ENCODE data around the gene SSR1. TPM values are rescaled to one million over a fixed set of nuclear protein-coding genes. Genes with fewer than 3 reads are reported as not detected.
A peak's percentile ranks its signal among the peaks of the same experiment; 100 is the strongest.

The SSR1 gene
- polyA plus RNA-seq, 4 donors = 125 to 146 (median 143) TPM

DNA sequence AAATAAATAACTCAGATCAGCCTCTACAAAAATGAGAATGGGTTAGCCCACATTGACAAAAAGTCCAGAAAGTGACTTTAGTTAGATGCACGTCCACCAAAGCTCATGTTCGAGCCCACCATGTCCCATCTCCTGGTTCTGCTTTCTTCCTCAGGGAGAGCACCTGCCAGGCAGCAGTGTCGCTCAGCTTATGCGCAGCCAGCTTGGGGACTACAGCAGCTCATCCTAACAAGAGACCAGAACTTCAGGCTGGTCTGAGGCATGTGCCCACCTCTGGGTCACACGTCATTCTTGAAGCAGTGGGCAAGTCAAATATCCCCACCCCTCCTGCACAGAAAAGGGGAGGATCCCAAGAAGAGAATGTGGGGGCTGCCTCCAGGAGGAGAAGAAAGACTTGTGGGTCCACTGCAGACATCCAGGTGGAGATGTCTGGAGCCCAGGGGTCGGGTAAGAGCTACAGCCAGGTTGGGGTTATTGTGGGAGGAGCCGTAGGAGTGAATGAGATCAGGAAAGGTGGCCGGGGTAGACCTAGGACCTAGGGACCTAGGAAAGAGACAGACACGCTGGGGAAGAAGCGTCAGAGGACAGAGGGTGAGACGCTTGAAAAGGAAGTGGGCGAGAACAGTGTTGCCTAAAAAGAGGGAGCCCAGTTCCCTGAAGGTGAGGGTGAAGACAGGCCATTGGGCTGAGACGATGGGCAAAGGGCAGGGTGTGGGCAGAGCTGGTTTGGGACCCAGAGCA, 52.5 kb downstream of the SSR1 start:
- no peak for DNase-seq (ENCODE audit: low read depth in 4 of 4, low spot score in 3 of 4)

DNA sequence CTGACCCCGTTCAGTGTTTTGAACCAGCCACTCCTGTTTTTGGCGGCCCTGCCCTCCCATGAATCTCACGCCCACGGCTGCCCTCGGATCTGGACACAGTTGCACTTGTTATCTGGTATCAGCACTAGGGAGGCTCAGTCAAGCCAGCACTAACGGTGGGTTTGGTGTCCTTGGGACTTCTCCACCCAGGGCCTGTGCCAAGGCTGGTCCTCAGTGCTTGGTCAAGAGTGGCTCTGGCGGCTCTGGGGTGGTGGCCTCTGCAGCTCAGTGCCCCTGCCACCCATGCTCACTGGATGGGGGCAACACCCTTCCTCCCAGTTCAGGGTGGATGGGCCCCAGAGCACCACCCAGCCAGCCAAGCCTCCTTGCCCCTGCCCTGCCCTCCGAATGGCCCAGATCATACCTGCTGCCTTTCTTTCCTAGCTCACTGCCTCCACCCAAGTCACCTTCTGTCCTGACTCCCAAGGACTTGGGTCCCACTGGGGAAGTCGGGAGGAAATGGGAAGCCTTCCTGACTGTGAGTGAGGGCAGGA, 54.7 kb downstream of the SSR1 start:
- no peak for DNase-seq (ENCODE audit: low read depth in 4 of 4, low spot score in 3 of 4)

- DNase-seq (ENCODE audit: low read depth in 4 of 4, low spot score in 3 of 4) = no peak
These were observed 55.3 kb downstream of the SSR1 start for GRCh38 chr6:7257521-7258230.

DNA sequence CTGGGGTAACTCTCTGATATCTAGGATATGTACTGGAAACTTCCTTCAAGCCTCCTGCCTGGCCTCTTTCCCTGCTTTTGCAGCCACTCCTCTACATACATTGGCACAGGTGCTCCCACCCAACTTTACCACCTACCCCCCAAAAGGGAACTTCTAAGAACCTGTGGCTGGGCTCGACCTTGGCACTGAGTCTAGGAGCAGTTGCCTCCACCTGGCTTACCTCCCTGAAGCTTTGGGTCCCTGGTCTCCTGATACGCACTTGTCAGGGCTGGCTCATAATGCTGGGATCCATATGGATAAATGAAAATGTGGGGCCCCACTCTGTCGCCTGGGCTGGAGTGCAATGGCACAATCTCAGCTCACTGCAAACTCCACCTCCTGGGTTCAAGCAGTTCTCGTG, 56.2 kb downstream of the SSR1 start:
- no peak for DNase-seq (ENCODE audit: low read depth in 4 of 4, low spot score in 3 of 4)

DNA sequence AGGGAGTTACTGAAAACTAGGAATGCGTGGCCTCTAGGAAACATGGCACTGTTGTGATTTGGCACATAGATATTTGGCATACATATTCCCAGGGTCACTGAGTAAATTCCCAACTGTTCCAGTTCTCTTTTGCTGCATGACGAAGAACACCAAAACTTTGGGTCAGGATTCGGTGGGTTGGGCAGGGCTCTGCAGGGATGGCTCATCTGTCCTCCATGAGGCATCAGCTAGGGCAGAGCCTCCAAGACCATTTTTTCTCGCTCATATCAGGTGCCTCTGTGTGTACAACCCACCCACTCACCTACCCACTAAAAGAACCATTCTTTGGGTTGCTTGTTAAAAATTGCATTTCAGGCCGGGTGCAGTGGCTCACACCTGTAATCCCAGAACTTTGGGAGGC, 57.1 kb downstream of the SSR1 start:
- DNase-seq (ENCODE audit: low read depth in 4 of 4, low spot score in 3 of 4) = no peak

DNA sequence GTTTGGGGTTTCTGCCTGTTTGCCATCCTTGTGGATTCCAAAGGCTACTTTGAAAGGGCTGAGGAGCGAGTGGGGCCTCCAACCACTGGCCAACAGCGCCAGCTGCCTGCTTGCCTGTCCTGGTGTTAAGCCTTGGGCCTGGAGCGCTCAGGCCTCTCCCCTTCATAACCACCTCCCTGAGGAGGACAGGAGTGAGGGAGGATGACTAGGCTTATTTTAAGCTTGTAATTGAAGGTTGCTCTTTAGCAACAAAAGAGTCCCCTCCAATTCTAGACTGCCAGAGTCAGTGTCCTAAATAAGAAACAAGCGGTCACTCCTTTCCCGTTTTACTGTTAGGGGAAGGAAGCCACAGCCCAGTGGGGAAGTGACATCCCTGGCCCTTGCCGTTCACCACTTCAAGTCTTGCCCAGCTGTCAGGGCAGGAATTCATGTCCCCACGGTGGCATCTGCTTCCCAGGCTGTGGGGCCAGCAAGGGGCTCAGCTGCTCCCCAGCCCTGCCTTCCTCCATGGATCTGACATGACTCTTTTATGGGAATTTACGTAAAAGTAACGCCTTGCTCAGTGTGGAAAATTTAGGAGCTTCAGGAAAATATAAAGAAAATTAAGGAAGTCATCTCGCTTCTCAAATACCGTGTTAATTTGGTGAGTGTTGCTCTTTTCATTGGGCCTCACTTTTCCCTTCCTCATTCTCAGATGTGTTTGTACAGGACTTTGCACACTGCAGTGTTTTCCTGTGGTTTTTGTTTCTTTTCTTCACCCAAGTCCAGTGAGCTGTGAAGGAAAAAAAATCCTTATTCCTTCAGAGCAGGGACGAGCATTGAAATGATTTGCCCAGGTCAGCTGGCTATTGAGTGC, 57.8 kb downstream of the SSR1 start:
- DNase-seq (ENCODE audit: low read depth in 4 of 4, low spot score in 3 of 4) = no peak

DNA sequence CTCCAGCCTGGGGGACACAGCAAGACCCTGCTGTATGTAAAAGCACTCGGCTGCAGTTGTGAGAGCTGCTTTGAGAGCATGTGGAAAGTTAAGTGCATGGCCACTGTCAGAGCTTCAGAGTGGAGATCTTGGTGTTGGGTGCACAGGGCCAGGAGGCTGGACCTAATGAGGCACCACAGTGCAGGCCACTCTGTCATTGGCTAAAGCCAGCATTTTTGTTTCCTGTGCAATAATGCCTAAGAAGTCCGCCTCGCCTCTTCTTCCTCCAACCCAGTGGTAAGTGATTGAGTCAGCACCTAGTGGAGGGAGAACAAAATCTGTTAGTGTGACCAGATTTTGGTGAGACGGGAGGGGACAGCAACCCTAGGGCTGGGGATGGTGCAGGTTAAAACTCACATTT, 60.6 kb downstream of the SSR1 start:
- no peak for DNase-seq (ENCODE audit: low read depth in 4 of 4, low spot score in 3 of 4)

DNA sequence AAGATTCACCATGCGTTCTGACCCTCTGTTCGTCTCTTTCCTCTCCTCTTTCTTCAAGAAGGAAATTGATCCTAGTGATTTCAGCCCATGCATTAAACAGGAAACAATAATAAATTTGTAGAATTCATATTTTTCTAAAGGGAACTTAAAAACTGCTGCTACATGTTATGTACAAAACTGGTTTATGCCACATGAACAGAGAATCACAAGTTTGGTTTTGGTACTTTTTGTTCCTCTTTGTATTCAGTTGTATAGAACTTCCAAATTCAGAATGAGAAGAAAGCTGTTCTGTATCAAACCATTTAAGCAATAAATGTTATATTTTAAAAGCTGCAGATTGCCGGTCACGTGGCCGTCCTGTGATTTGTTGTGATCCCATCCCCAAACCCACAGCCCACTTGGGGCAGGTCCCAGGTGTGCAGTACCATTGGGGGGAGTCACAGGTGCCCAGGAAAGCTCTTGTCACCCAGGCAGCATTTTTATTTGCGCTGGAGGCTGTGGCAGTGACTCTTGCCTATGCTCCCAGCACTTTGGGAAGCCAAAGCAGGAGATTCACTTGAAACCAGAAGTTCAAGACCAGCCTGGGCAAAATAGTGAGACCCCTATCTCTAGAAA, 61.2 kb downstream of the SSR1 start:
- no peak for DNase-seq (ENCODE audit: low read depth in 4 of 4, low spot score in 3 of 4)

DNA sequence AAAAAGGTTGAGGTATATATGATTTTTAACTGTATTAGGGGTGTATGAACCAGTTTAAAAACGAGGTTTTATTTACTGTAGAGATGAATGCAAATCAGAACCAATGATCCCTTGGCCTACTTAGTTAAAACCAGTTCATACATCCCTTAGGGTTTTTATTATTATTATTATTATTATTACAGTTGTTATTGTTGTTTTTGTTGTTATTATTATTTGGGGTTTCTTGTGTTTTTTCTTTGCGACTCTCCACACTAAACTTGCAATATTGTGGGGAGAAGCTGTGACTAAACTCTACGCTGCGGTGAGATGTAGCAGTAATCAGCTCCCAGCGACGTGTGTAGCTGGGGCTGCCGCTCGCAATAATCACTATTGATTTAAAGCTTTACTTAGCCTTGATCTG, 62.2 kb downstream of the SSR1 start:
- DNase-seq (ENCODE audit: low read depth in 4 of 4, low spot score in 3 of 4) = no peak

DNA sequence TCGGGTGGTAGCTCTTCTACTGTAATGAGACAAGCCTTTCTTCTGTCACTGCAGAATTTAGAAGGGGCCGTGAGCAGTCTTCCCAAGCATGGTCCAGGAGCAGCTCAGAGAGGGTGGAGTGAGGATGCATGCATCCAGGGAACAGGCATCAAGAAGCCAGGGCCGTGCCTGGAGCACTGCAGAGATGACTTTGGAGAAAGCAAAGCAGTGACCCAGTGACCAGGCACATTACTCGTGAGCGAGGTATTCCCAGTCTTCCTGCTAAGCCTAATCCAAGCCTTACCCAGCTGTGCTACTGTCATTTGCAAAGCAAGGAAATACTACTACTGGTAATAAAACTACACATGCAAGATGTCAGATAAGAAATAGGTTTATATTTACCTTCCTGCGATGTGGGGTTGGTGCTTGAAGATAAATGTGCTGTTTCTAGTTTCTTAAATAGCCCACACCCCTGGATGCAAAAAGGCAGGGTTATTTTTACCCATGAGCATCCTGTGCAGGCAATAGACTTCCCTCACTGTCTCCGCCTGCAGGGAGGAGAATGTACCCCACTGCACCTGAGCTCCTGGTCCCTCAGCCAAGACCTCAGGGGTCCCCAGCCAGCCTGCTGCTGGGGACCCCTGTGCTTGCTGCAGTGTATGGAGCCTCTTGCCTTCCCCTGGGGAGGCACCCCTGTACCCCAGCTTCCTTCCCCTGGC, 62.9 kb downstream of the SSR1 start:
- no peak for DNase-seq (ENCODE audit: low read depth in 4 of 4, low spot score in 3 of 4)

GRCh38 chr6:7249391-7249790, 63.6 kb downstream of the SSR1 start:
- no peak for DNase-seq (ENCODE audit: low read depth in 4 of 4, low spot score in 3 of 4)

- no peak for DNase-seq (ENCODE audit: low read depth in 4 of 4, low spot score in 3 of 4)
These were observed 65.2 kb downstream of the SSR1 start for GRCh38 chr6:7247828-7248227.

- DNase-seq (ENCODE audit: low read depth in 4 of 4, low spot score in 3 of 4) = no peak
These were observed 65.9 kb downstream of the SSR1 start for GRCh38 chr6:7247179-7247456.

DNA sequence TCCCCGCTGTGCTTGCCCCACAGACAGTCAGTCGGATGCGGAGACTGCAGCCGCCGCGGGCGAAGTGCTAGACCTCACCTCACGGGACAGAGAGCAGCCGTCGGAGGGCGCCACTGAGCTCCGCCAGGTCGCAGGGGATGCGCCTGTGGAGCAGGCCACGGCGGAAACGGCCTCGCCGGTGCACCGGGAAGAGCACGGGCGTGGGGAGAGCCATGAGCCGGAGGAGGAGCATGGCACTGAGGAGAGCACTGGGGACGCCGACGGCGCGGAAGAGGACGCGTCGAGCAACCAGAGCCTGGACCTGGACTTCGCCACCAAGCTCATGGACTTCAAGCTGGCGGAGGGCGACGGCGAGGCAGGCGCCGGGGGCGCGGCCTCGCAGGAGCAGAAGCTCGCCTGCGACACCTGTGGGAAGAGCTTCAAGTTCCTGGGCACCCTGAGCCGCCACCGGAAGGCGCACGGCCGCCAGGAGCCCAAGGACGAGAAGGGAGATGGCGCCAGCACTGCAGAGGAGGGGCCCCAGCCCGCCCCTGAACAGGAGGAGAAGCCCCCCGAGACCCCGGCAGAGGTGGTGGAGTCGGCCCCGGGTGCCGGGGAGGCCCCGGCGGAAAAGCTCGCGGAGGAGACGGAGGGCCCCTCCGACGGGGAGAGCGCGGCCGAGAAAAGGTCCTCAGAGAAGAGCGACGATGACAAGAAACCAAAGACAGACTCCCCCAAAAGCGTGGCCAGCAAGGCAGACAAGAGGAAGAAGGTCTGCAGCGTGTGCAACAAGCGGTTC, 66.4 kb downstream of the SSR1 start:
- DNase-seq (ENCODE audit: low read depth in 4 of 4, low spot score in 3 of 4) = no peak

- no peak for DNase-seq (ENCODE audit: low read depth in 4 of 4, low spot score in 3 of 4)
These were observed 67.2 kb downstream of the SSR1 start for GRCh38 chr6:7245668-7246393.

GRCh38 chr6:7243179-7243981, 69.6 kb downstream of the SSR1 start:
- peak in 3 of 4 donors; percentile 54 to 67 (median 60) for DNase-seq (ENCODE audit: low read depth in 4 of 4, low spot score in 3 of 4)

- no peak for DNase-seq (ENCODE audit: low read depth in 4 of 4, low spot score in 3 of 4)
These were observed 70.2 kb downstream of the SSR1 start for GRCh38 chr6:7242835-7243178.

Data from right renal pelvis (tissue), 4 donors.